Esophagus squamous epithelium (tissue), 4 donors: Measurements from ENCODE around the gene GRK2.

ENCODE experiments used
- CTCF ChIP-seq, 6 experiments: fragments of 450-650 bp in 4 of 6; fragments of 200-600 bp in 2 of 6; sonication (generic) in 2 of 6; IDR thresholded peaks; one replicate each; pipeline ENCODE4 v1.5.1; 2016 to 2019; ENCODE audit warnings: antibody characterized with exemption in 6 of 6, mild to moderate bottlenecking in 4 of 6, moderate library complexity in 4 of 6
- POLR2A ChIP-seq, 4 donors: fragments of 450-650 bp; IDR thresholded peaks; one replicate each; pipeline ENCODE4 v1.6.1; 2017; ENCODE audit warnings: antibody characterized with exemption in 4 of 4, mild to moderate bottlenecking in 4 of 4, moderate library complexity in 3 of 4

GRCh38 chr11:67288198-67288451 lies 21.9 kb downstream of the GRK2 start:
- TF ChIP-seq CTCF (IDR thresholded peaks at IDR 0.05) (no peak), POLR2A (IDR thresholded peaks at IDR 0.05) (no peak)
